Measurements from ENCODE around the gene PLEKHM1.
"Not testable (repeated sequence)": the region's sequence is repeated elsewhere in the genome, so short reads cannot be mapped to it uniquely, and the experiment has no call there.

PLEKHM1 gene

DNA sequence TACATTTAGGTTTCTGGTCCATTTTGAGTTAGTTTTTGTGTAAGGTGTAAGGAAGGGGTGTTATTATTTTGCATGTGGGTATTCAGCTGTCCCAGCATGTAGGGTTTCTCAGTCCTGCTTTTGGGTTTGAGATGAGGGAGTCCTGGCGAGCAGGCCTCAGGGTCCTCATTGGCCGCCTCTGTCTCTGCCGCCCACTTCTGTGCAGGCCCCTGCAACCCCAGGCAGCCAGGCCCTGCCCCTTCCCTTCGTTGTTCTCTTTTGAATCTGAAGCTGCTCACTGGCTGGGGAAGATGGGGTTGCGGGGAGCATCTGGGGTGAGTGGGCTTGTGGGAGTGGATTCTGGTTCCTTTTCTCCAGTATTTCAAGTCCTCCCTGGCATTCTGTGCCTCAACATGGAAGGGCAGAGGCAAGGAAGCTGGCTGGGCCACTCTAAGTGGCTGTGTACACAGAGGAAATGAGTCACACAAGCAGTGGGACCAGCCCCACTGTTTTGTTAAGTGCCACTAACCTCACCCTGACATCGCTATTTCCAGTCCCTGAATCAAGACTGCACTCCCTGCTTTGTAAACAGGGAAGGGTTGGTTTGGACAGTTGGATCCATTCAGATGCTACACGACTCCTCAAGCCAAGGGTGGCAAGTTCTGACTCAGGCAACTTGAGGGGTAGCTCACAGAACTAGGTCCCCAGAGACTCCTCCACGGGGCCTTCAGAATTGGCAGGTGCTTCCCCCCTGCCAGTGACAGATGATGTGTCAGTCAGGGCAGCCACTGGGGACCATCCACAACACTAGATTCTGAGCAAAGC is 28.8 kb downstream of the PLEKHM1 start:
- ATAC-seq = peak; percentile 77

DNA sequence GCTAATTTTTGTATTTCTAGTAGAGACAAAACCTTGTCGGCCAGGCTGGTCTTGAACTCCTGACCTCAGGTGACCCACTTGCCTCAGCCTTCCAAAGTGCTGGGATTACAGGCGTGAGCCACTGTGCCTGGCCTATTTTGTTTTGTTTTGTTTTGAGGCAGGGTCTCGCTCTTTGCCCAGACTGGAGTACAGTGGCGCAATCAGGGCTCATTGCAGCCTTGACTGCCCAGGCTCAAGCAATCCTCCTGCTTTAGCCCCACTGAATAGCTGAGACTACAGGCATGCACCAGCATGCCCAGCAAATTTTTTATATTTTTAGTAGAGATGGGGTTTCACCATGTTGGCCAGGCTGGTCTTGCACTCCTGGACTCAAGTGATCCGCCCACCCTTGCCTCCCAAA is 30.1 kb downstream of the PLEKHM1 start:
- not testable (repeated sequence) for ATAC-seq

DNA sequence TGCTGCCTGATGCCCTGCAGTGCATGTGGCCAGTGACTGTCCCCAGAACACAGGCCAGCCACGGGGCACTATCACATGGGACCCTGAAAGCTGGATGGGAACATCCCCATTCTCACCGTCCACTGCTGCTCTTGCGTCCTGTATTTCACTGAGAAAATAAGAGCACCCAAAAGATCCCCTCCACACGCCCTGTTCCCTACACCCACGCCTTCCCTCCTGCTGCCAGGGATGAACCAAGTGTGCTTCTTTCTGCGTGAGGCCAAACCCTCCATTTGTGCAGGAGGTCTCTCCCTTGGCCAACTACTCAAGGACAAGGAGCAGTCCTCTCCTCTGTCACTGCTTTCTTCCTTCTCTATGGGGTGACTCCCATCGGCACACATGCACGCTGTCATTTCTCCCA is 36.2 kb downstream of the PLEKHM1 start:
- not testable (repeated sequence) for ATAC-seq

DNA sequence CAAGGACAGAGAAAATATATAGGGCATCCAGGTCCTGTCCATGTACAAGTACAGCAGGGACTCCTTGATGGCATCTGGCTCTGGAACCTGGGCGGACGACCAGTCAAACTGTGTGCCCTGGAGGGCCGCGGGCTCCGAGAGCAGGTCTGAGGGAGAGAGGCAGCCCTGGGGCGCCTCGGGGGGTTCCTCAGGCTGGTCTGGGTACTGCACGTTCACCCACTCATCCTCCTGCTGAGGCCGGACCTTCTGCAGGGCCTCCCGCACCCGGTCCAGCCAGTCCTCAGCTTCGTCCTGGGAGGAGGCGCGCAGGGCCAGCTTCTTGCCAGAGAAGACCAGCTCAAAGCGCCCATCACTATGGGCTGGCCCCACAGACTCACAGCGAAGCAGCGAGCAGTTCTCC is 36.8 kb downstream of the PLEKHM1 start:
- ATAC-seq = 0 out of 3 replicates have a peak, but pooled peaks have one; percentile 35

GRCh38 chr17:45453225-45453534 is 37.3 kb downstream of the PLEKHM1 start:
- not testable (repeated sequence) for ATAC-seq

- not testable (repeated sequence) for ATAC-seq
Measured at GRCh38 chr17:45452329-45453224, 37.9 kb downstream of the PLEKHM1 start.

DNA sequence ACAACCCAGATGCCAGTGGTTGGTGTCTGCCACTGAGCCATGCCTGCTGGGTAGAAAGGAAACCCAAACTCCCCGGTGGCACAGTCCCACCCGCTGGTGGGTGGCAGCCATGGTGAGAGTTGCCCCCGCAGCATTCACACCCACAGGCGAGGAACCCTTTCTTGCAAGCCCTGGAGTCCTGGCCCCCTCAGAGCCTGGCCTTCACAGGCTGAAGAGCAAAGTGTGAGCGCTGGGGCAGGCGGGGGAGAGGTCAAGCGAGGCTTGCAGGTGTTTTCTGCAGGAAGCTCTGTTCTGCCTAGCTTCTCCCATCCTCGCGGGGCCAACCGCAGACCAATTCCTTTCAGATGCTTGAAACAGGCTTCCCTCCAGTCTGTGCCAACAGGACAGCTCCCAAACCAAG is 38.9 kb downstream of the PLEKHM1 start:
- ATAC-seq = not testable (repeated sequence)

DNA sequence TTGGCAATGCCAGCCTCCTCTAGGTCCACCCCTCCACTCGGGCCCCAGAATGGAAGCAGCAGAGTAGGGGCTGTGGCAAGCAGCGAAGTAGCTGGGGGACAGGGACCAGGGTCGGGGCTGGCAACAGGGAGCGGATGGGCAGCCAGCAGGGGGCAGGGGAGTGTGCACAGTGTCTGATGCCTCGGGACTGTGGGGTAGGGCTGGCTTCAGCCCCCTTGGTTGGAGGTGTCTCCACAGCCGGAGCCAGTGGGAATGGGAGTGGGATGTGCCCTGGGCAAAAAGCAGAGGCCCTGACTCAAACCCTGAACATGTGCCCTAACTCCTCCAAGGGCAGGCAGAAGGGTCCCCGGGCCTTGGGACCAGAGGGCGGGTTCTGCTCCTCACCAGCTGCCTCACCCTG is 39.4 kb downstream of the PLEKHM1 start:
- peak; percentile 33; the same call in 1 of the 3 replicates for ATAC-seq
- TF ChIP-seq ESRRG (CRISPR knock-in tag; IDR thresholded peaks at IDR 0.05) = no peak
- TF ChIP-seq, protein P1, sequence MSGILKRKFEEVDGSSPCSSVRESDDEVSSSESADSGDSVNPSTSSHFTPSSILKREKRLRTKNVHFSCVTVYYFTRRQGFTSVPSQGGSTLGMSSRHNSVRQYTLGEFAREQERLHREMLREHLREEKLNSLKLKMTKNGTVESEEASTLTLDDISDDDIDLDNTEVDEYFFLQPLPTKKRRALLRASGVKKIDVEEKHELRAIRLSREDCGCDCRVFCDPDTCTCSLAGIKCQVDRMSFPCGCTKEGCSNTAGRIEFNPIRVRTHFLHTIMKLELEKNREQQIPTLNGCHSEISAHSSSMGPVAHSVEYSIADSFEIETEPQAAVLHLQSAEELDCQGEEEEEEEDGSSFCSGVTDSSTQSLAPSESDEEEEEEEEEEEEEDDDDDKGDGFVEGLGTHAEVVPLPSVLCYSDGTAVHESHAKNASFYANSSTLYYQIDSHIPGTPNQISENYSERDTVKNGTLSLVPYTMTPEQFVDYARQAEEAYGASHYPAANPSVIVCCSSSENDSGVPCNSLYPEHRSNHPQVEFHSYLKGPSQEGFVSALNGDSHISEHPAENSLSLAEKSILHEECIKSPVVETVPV (CRISPR knock-in tag; IDR thresholded peaks at IDR 0.05) = no peak
- TF ChIP-seq, protein P2, sequence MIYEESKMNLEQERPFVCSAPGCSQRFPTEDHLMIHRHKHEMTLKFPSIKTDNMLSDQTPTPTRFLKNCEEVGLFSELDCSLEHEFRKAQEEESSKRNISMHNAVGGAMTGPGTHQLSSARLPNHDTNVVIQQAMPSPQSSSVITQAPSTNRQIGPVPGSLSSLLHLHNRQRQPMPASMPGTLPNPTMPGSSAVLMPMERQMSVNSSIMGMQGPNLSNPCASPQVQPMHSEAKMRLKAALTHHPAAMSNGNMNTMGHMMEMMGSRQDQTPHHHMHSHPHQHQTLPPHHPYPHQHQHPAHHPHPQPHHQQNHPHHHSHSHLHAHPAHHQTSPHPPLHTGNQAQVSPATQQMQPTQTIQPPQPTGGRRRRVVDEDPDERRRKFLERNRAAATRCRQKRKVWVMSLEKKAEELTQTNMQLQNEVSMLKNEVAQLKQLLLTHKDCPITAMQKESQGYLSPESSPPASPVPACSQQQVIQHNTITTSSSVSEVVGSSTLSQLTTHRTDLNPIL (CRISPR knock-in tag; IDR thresholded peaks at IDR 0.05; ENCODE audit: low read depth) = no peak
- no peak for TF ChIP-seq ISL1 (CRISPR knock-in tag; IDR thresholded peaks at IDR 0.05)
- TF ChIP-seq TOX (CRISPR knock-in tag; IDR thresholded peaks at IDR 0.05; ENCODE audit: borderline replicate concordance) = no peak
- no peak for TF ChIP-seq ZNF565 (CRISPR knock-in tag; conservative IDR thresholded peaks at IDR 0.05; ENCODE audit: low read depth)
- no peak for TF ChIP-seq POU6F1 (CRISPR knock-in tag; IDR thresholded peaks at IDR 0.05; ENCODE audit: borderline replicate concordance, low read depth)
- no peak for TF ChIP-seq PATZ1 (CRISPR knock-in tag; IDR thresholded peaks at IDR 0.05; ENCODE audit: borderline replicate concordance)
- TF ChIP-seq, protein P3, sequence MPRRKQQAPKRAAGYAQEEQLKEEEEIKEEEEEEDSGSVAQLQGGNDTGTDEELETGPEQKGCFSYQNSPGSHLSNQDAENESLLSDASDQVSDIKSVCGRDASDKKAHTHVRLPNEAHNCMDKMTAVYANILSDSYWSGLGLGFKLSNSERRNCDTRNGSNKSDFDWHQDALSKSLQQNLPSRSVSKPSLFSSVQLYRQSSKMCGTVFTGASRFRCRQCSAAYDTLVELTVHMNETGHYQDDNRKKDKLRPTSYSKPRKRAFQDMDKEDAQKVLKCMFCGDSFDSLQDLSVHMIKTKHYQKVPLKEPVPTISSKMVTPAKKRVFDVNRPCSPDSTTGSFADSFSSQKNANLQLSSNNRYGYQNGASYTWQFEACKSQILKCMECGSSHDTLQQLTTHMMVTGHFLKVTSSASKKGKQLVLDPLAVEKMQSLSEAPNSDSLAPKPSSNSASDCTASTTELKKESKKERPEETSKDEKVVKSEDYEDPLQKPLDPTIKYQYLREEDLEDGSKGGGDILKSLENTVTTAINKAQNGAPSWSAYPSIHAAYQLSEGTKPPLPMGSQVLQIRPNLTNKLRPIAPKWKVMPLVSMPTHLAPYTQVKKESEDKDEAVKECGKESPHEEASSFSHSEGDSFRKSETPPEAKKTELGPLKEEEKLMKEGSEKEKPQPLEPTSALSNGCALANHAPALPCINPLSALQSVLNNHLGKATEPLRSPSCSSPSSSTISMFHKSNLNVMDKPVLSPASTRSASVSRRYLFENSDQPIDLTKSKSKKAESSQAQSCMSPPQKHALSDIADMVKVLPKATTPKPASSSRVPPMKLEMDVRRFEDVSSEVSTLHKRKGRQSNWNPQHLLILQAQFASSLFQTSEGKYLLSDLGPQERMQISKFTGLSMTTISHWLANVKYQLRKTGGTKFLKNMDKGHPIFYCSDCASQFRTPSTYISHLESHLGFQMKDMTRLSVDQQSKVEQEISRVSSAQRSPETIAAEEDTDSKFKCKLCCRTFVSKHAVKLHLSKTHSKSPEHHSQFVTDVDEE (CRISPR knock-in tag; IDR thresholded peaks at IDR 0.05) = no peak
- TF ChIP-seq RARB (CRISPR knock-in tag; IDR thresholded peaks at IDR 0.05) = no peak
- no peak for TF ChIP-seq CSDC2 (CRISPR knock-in tag; IDR thresholded peaks at IDR 0.05)

GRCh38 chr17:45449708-45450329 is 40.7 kb downstream of the PLEKHM1 start:
- ATAC-seq = not testable (repeated sequence)

- ATAC-seq = not testable (repeated sequence)
Measured at GRCh38 chr17:45449260-45449659, 41.3 kb downstream of the PLEKHM1 start.

- not testable (repeated sequence) for ATAC-seq
Measured at GRCh38 chr17:45448483-45448882, 42.0 kb downstream of the PLEKHM1 start.
